HG02840 (cell line): ENCODE measurements around the gene DPYD.

Experiments used
- ATAC-seq: cut with Tn5 transposase; IDR thresholded peaks from one replicate; pipeline ENCODE4 v1.9.1; 2021; ENCODE audit warnings: mild to moderate bottlenecking, moderate library complexity, moderate number of reproducible peaks; ENCODE audit not compliant: unreplicated experiment, low FRiP score

The DPYD gene

GRCh38 chr1:97337250-97338030 lies 583.4 kb downstream of the DPYD start:
- no peak for ATAC-seq

DNA sequence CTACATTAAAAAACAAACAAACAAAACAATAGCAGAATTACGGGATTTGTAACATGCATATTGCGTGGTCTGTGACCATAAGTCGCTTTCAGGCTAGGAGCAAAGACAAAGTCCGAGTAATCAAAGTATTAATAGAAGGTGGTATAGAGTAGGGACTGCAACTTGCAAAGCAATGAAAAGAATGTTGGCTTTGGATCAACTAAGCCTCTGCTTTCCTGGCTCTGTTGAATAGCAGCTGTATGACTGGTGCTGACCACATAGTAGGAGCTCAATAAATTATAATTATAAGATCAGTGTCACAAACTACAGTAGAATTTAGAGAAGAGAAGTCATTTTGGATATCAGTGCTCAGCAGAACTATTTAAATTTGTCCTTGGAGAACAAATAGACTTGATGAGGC lies 586.4 kb downstream of the DPYD start:
- ATAC-seq, result no peak

DNA sequence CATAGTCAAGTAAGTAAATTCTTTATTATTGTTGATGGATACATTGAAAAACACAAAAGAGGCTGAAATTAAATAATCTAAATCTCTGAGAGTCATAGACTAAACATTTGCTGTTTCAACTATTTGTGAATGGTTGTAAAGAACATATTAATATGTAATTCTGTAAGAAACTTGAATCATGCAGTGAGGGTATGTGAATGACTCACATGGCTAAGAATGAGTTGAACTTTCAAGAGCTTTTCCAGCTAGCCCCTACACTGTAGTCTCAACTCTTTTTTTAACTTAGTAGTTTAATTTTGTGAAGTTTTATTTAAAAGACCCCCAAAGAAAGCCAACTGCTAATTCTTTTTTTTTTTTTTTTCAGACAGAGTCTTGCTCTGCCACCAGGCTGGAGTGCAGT lies 588.1 kb downstream of the DPYD start:
- no peak for ATAC-seq

- no peak for ATAC-seq
These were observed 589.7 kb downstream of the DPYD start for GRCh38 chr1:97331165-97331564.

- ATAC-seq, result no peak
These were observed 606.1 kb downstream of the DPYD start for GRCh38 chr1:97314685-97315084.

- no peak for ATAC-seq
These were observed 612.7 kb downstream of the DPYD start for GRCh38 chr1:97308131-97308530.

DNA sequence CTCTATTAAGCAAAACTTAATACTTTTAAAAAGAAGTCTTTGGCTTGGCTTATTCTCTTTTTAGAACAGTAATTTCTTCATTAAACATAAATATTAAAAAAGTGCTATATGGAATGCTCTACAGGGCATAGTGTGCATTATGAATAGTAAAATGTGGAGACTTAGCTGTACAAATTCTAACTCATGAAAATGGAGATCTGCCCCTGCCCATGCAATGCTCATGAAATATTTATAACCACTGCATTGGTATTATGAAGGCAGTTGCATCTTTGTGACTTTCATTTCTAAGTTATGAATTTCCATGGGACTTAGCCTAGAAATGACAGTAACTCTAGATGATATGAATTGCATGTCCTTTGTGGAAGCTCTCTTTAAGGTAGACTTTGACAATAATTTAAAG lies 613.3 kb downstream of the DPYD start:
- no peak for ATAC-seq

DNA sequence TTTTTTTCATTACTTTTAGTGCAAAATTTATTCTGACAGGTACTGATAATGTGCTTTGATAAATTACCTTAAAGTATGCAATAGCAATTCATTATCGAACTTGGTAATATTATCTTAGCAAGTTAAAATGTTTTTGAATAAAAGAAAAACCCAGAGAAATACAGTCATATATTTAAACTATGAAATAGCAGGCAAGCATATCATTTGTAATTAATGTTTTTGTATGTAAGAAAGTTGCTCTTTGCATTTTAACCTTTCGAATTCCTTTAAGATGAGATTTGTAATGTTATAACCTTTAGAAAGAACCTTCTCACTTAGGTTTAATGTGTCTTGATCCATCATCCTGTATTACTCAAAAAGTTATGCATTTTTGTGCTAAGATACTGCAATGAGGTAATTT lies 613.7 kb downstream of the DPYD start:
- no peak for ATAC-seq

DNA sequence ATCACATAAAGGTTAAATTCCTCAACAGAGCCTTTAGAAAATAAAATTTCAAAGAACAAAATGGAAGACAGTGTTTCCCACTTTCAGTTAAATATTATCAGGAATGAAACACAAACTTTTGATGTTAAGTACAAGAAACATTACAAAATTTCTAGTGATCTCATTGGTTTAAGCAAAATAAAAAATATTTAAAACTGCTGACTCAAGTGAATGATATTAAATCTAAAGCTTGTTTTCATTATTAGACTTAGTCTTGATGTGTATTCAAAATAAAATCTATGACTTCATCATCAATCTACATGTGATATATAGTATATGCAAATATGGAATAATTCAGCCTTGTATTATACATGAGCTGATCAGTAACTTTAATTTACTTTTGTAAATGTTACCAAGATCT lies 614.3 kb downstream of the DPYD start:
- ATAC-seq, result no peak

DNA sequence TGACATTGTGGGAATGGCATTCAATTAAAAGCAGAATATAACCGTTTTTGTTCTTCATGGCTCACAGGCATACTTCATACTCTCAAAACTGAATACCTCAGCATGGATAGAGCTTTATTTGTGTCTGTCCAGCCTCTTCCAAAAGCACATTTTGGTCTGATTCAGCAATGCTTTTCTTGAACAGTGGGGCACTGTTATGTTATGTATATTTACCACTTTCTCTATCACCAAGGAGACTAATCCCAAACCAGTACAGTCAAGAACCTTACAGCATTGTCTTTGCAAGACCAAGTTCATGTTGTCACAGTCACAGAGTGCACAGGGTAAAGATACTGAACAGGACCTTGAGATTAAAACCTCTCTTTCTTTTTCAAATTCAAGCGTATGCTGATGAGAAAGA lies 616.5 kb downstream of the DPYD start:
- no peak for ATAC-seq

DNA sequence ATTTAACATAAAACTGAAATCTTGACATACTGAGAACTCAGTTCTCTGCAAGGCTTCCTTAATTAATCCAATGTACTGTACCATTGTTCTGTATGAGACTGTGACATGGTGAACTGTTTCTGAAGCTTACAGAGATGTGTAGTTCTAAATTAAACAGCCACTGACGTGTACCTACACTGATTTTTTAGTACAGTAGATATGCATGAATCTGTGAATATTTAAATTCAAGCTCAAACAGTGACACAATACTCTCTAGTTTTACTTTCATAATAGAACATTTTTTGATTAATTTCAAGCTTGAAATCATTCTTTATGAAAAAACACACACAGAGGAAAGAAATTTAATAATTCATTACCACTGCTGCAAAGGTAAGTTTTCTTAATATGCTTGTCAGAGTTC lies 621.9 kb downstream of the DPYD start:
- ATAC-seq, result no peak

DNA sequence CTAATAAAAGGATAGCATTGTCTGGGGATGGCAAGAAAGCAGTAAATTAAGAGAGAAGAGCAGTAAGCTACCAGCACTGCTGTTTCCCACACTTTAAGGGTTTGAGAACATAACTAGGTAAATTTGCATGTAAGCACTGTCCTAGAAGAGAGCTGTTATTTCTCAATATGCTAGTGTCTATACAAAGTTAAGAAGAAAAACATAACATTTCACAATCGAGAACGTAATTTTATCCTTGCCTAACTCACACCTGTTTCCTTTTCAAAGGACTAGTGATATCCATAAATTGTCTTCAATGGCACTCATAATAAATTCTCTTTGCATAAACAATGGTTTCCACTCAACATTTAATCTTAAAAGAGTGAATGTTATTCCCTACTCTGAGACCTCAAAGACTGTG lies 623.2 kb downstream of the DPYD start:
- ATAC-seq, result no peak

DNA sequence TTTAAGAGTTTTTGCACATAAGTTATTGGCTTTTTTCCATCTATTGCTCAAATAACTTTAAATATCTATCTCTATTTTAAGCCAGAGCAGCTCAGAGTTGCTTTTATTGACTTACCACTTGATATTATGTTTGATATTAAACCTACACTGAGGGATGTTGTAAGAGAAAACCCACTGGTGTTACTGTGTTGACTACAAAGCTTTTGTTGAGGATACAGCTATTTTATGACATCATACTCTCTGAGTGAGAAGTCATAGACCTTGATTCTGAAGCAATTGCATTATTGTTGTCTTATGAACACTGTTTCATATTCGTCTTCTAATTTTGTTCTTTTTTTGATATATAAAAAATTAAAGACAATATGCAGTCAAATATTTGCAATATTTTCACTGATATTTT lies 638.9 kb downstream of the DPYD start:
- ATAC-seq, result no peak

GRCh38 chr1:97277891-97278654 lies 642.8 kb downstream of the DPYD start:
- ATAC-seq, result no peak

GRCh38 chr1:97271916-97272788 lies 648.7 kb downstream of the DPYD start:
- ATAC-seq, result no peak

- no peak for ATAC-seq
These were observed 650.1 kb downstream of the DPYD start for GRCh38 chr1:97270508-97271307.

- no peak for ATAC-seq
These were observed 655.2 kb downstream of the DPYD start for GRCh38 chr1:97265630-97266029.

DNA sequence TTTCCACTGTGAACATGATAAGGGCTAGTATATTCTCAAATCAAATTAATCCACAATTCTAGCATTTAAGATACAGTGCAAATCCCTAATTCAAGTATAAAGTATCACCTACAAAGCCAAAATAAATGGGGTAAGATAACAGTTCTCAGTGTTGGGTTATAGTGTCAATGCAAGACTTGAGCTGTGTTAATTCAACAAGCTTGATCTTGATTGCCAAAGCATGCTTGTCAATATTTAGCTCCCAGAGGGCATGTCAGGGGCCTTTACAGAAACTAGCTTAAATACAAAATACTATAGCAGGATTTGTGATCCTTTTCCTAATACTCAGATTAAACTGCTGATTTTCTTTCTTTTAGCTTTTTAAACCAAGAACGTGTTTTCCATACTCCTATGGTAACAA lies 658.0 kb downstream of the DPYD start:
- no peak for ATAC-seq

DNA sequence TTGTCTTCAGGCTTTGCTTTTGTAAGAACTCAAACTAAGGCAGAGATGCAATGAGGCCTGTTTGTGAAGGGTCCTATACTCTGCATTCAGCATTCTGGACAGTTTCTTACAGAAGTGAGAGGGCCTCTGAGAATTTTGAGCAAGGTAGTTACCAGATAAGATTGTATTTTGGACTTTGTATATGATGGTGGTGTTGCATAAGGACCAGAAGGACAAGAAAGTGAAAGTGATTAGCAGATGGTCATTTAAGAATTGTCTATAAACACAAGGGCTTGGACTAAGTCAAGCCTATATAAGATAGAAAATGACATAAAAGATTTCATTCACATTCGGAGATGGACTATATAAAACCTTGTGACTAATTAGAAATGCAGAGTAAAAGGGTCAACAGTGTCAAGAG lies 662.2 kb downstream of the DPYD start:
- ATAC-seq, result no peak

DNA sequence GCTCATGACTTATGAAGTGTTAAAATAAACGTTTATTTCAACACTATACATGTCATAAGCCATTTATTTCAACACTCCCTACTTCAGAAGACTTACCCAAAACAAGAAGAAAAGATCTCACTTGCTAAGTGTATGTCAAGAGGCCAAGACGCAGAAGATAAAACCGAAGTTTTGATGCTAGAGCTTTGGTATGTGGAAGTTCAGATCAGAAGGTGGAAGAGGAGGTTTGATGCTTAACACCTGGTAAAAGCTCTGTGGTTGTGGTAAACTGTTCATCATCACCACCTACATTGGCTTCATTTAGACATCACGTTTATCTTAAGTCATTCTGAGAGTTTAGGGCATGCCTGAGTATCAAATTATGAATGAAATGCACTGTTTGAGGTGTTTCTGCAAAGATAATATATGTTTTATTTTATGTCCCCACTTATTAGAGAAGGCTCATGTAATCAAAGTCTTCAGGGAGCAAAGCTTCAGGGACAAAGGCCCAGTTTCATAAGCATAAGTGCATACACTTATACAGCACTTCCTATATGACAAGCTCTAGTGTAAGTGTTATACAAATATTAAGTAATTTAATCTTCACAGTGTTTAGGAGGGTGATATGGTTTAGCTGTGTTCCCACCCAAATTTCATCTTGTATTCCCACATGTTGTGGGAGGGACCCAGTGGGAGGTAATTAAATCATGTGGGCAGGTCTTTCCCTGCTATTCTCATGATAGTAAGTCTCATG lies 665.9 kb downstream of the DPYD start:
- ATAC-seq, result no peak
